Spleen (tissue), 11 donors: ENCODE measurements around the gene CACNA1H. TPM values are rescaled to one million over a fixed set of nuclear protein-coding genes. Genes with fewer than 3 reads are reported as not detected.

Experiments used
- DNase-seq: peaks from one replicate; pipeline ENCODE4 v3.0.0-alpha.2; 2020
- H3K27ac ChIP-seq, 8 donors: fragments of 200-600 bp; sonication (generic) in 7 of 8; 1 replicate in 4 of 8; 2 replicates in 4 of 8; pipeline versions ENCODE4 v1.5.0 to v1.8.0; 2016 to 2021; ENCODE audit warnings: inconsistent platforms in 4 of 8, mild to moderate bottlenecking in 4 of 8, moderate library complexity in 1 of 8
- H3K27me3 ChIP-seq, 7 donors: fragments of 200-600 bp; sonication (generic) in 6 of 7; replicated peaks in 1 of 7; 1 replicate in 4 of 7; 2 replicates in 3 of 7; pipeline versions ENCODE4 v1.5.0 to v1.8.0; 2016 to 2021; ENCODE audit warnings: inconsistent platforms in 3 of 7, mild to moderate bottlenecking in 1 of 7
- H3K36me3 ChIP-seq, 6 donors: fragments of 200-600 bp; sonication (generic) in 5 of 6; 1 replicate in 4 of 6; 2 replicates in 2 of 6; pipeline versions ENCODE4 v1.5.0 to v1.8.0; 2016 to 2021; ENCODE audit warnings: inconsistent platforms in 2 of 6
- H3K4me1 ChIP-seq, 6 donors: fragments of 200-600 bp; sonication (generic) in 5 of 6; 1 replicate in 3 of 6; 2 replicates in 3 of 6; pipeline versions ENCODE4 v1.5.0 to v1.8.0; 2016 to 2021; ENCODE audit warnings: inconsistent platforms in 3 of 6
- H3K4me3 ChIP-seq, 8 donors: fragments of 200-600 bp; sonication (generic) in 7 of 8; 1 replicate in 4 of 8; 2 replicates in 4 of 8; pipeline versions ENCODE4 v1.5.0 to v1.8.0; 2016 to 2021; ENCODE audit warnings: inconsistent platforms in 4 of 8, mild to moderate bottlenecking in 4 of 8, moderate library complexity in 2 of 8
- H3K9me3 ChIP-seq, 8 donors: fragments of 200-600 bp; sonication (generic) in 7 of 8; 1 replicate in 4 of 8; 2 replicates in 4 of 8; pipeline versions ENCODE4 v1.5.0 to v1.8.0; 2016 to 2021; ENCODE audit warnings: inconsistent platforms in 4 of 8
- CTCF ChIP-seq, 11 experiments: fragments of 200-600 bp in 7 of 11; fragments of 450-650 bp in 4 of 11; sonication (generic) in 4 of 11; IDR thresholded peaks in 8 of 11; conservative IDR thresholded peaks in 3 of 11; 1 replicate in 7 of 11; 2 replicates in 4 of 11; pipeline versions ENCODE4 v1.4.0 to v1.8.0; 2016 to 2021; ENCODE audit warnings: antibody characterized with exemption in 11 of 11, inconsistent platforms in 4 of 11, mild to moderate bottlenecking in 1 of 11
- POLR2A ChIP-seq, 3 donors: fragments of 450-650 bp; IDR thresholded peaks; one replicate each; pipeline ENCODE4 v1.5.1; 2017; ENCODE audit warnings: antibody characterized with exemption in 3 of 3, mild to moderate bottlenecking in 1 of 3
- POLR2AphosphoS5 ChIP-seq, 3 donors: sonication (generic); formaldehyde crosslinking; IDR thresholded peaks; one replicate each; pipeline ENCODE4 v1.5.1; 2017; ENCODE audit warnings: antibody characterized with exemption in 3 of 3
- WGBS, 5 donors: extraction: QIAGEN DNeasy Blood & Tissue Kit in 3 of 5; methylation state at CpG; one replicate each; pipeline versions ENCODE4 v1.1.5 to v1.1.7; 2013 to 2018; 5-methylcytosine and 5-hydroxymethylcytosine counted together
- intact Hi-C: fragments of 100-400 bp; cut with DNase I; formaldehyde crosslinking; loops from one replicate; pipeline ENCODE4 v1.15.0; 2023; ENCODE audit warnings: low total_unique reads
- polyA plus RNA-seq, 3 donors: library from polyadenylated mRNA; stranded (reverse); fragments of 200-250 nt; gene quantifications; one replicate each; pipeline ENCODE4 v1.2.1, GENCODE V29; 2013
- total RNA-seq, 7 donors: library from RNA; depleted of rRNA in 3 of 7; stranded (reverse); fragments of >200 nt in 3 of 7; fragmentation: NEBNext Ultra II Directional in 4 of 7; extraction: Animal tissue kit (Norgen Biotek cat#: 25700) in 4 of 7; gene quantifications; one replicate each; pipeline versions ENCODE4 v1.1.0 to v1.2.1, GENCODE V29; 2016 to 2021
- donor health status: healthy with polysubstance abuse.
- donor health status: DM: no; HTN: no; CAD: no; lungs with moderate emphysema.
- donor health status: DM: no; HTN: no; CAD: no.
- donor health status: Bipolar disorder and iron deficiency.
- donor health status: healthy.
- donor health status: DM: no; HTN: no; CAD: no.
- donor health status: DM: yes; HTN: yes; CAD: no.

Gene CACNA1H
- total and polyA plus RNA-seq, 10 donors = 0.33 to 2.1 (median 0.70) TPM

- WGBS, 5 donors = 86 to 93% (median 90%) methylated on average over 17 to 32 of the region's 32 CpGs
- intact Hi-C loops = no loop called here
- TF ChIP-seq CTCF (IDR thresholded peaks at IDR 0.05 in 8 of 11, conservative IDR thresholded peaks at IDR 0.05 in 3 of 11) = no peak
Measured at GRCh38 chr16:1216681-1217400, 63.9 kb downstream of the CACNA1H start.

GRCh38 chr16:1217526-1217925 is 64.6 kb downstream of the CACNA1H start:
- WGBS, 5 donors = 81 to 92% (median 88%) methylated on average over 16 to 24 of the region's 24 CpGs

More at GRCh38 chr16:1216681-1217400, 63.9 kb downstream of the CACNA1H start:
- H3K27me3 ChIP-seq = peaks cover 0 to 74% (median 0%) of the 10 kb centered on the region in 7 donors
- H3K4me3 ChIP-seq = no peak overlapping the region
- H3K27ac ChIP-seq = no peak overlapping the region
- no peaks in the 10 kb centered on the region for H3K36me3 ChIP-seq
- H3K9me3 ChIP-seq = no peaks in the 10 kb centered on the region
- DNase-seq = no peak
- no peaks in the 10 kb centered on the region for H3K4me1 ChIP-seq

DNA sequence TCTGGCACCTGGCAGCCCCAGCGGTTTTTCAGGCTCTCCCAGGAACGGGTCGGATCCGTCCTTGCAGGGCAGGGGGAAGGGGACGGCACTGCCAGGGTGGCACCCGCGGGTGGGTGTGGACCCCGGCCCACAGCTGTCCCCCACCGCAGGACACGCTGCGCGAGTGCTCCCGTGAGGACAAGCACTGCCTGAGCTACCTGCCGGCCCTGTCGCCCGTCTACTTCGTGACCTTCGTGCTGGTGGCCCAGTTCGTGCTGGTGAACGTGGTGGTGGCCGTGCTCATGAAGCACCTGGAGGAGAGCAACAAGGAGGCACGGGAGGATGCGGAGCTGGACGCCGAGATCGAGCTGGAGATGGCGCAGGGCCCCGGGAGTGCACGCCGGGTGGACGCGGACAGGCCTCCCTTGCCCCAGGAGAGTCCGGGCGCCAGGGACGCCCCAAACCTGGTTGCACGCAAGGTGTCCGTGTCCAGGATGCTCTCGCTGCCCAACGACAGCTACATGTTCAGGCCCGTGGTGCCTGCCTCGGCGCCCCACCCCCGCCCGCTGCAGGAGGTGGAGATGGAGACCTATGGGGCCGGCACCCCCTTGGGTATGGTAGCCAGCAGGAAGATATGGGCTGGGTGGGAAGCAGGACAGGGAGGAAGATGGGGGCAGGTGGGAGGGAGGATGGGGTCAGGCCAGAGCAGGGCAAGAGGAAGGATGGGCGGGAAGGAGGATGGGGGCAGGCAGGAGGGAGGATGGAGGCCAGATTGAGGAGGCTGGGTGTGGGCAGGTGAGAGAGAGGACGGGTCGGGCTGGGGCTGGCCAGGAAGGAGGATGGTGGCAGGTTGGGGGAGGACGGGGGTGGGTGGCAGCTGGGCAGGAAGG is 65.4 kb downstream of the CACNA1H start:
- Histone ChIP-seq H3K27me3 (peaks cover 0 to 83% (median 0%) of the 10 kb centered on the region in 7 donors), H3K27ac (no peak overlapping the region), H3K4me1 (no peaks in the 10 kb centered on the region), H3K9me3 (no peaks in the 10 kb centered on the region), H3K36me3 (no peaks in the 10 kb centered on the region), H3K4me3 (no peak overlapping the region)
- TF ChIP-seq CTCF (IDR thresholded peaks at IDR 0.05 in 8 of 11, conservative IDR thresholded peaks at IDR 0.05 in 3 of 11) (no peak), POLR2AphosphoS5 (IDR thresholded peaks at IDR 0.05) (no peak), POLR2A (IDR thresholded peaks at IDR 0.05) (no peak)
- no peak for DNase-seq
- 84 to 92% (median 88%) methylated on average over 41 to 49 of the region's 49 CpGs for WGBS, 5 donors
- intact Hi-C loops = no loop called here

More at GRCh38 chr16:1217526-1217925, 64.6 kb downstream of the CACNA1H start:
- Histone ChIP-seq H3K4me1 (no peaks in the 10 kb centered on the region), H3K36me3 (no peaks in the 10 kb centered on the region), H3K27me3 (peaks cover 0 to 79% (median 0%) of the 10 kb centered on the region in 7 donors), H3K9me3 (no peaks in the 10 kb centered on the region), H3K27ac (no peak overlapping the region), H3K4me3 (no peak overlapping the region)
- DNase-seq = no peak
- TF ChIP-seq POLR2AphosphoS5 (IDR thresholded peaks at IDR 0.05) = no peak
- TF ChIP-seq POLR2A (IDR thresholded peaks at IDR 0.05) = no peak
- TF ChIP-seq CTCF (IDR thresholded peaks at IDR 0.05 in 8 of 11, conservative IDR thresholded peaks at IDR 0.05 in 3 of 11) = no peak
- intact Hi-C loops = no loop called here
